Fibroblast of peridontal ligament (primary cell): ENCODE results near the gene ROBO1.

Experiments used
- DNase-seq: peaks from one replicate; pipeline ENCODE4 v3.0.0-alpha.2; 2010; ENCODE audit errors: extremely low read depth

ROBO1 gene

GRCh38 chr3:78641703-78642102, 1126.1 kb downstream of the ROBO1 start:
- DNase-seq = no peak

- no peak for DNase-seq
Observed at GRCh38 chr3:78634316-78634715, 1133.5 kb downstream of the ROBO1 start.

GRCh38 chr3:78633626-78634025, 1134.2 kb downstream of the ROBO1 start:
- DNase-seq = no peak

DNA sequence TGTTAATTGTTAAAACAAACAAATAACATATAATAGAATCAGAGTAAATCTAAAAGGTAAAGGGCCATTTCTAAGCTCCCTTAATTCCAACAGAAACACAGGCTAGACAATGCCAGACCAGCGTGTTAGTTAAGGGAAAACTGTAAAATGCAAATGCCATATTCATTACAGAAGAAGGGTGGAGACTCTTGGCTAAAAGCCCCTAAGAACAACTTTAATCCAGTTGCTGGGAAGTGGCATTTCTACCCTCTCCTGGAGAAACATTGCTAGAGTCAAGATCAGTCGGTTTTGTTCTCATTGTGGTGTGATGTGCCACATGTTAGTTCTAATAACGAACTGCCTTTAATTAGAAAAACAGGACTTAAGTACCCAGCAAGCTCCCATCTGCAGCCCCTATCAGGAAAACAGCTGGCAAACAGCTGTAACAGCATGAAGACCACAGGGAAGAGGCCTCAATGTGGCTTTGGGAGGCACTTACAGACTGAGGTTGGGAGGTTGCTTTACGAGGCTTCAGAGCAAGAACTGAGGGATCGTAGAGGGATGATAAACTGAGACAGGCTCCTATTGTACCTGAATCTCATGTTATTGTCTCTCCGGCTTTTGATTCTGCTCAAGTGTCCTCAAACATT, 1134.8 kb downstream of the ROBO1 start:
- peak; percentile 4 for DNase-seq

DNA sequence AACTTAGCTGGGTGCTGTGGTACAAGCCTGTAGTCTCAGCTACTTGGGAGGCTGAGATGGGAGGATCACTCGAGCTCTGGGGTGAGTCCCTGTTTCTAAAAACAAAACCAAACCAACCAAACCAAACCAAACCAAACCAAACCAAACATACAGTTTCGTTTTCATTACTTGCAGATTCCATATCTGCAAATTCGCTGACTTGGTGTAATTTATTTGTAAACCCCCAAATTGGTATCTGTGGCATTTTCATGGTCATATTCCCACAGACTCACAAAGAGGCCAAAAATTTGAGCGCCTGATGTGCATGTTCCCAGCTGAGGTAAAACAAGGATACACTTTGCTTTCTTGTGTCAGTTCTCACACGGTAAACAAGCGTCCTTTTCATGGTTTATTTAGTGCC, 1138.3 kb downstream of the ROBO1 start:
- DNase-seq = no peak

DNA sequence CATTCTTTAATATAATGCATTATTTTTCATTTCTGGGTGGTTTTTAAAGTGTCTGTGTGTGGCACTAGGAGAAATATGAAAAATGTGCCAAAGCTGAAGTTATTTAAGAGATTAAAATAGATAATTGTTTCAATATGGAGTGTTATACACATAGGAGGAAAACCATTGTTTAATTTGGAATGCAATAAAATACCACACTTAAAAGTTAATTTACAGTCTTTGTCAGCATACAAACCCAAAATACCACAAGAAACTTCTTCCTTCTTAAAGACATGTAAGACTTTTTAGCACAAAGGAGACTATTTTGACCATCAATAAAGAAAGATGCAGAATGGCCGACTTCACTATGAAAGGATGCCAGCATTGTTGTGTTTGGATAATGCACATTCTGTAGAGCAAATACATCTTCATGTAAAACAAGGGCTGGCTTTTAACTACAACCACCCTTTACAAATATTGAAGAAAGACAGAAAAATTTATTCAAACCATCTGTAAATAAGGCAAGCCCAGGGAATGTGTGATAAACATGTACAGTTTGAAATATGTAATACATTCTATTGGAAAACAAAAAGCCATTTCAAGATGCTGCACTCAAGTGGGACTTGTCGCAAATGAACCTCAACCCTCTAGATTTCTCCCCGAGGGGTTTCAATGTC, 1146.6 kb downstream of the ROBO1 start:
- peak; percentile 15 for DNase-seq

DNA sequence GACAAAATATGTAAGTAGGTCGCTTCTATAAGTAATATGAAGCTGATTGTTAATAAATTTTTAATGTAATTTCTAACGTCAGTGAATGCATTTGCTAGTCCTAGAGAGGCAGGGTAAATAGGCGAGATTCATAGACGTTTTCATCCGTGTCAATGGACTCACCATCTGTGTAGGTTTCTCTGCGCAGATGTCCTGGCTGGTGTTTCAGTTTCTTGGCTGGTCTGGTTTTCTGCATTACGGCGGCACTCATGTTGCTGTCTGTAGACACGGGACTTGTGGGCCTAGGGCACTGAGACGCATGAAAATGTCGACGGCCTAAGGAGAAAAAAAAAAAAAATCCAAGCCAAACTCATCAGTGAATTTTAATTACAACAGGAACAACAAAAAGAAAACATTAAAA, 1153.3 kb downstream of the ROBO1 start:
- DNase-seq = no peak

DNA sequence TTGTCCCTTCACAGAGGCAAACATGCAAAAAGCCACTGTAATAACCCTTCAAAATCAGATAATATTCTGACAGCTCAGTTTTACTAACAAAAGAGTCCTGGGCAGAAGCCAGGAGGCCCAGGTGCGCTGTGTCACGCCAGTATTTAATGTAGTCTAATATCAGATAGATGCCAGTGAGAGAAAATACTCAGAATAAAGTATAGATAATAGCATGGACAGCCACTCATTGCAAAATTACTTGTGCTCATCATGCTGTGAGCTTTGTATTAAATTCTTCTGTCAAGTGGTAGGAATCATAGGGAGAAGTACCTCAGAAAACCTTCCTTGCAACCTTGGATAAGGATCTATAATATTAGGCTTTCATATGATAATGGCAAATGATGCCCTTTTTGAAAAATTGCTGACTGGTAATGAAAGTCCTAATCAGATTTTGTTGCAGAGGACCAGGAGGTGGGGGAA, 1154.3 kb downstream of the ROBO1 start:
- no peak for DNase-seq

DNA sequence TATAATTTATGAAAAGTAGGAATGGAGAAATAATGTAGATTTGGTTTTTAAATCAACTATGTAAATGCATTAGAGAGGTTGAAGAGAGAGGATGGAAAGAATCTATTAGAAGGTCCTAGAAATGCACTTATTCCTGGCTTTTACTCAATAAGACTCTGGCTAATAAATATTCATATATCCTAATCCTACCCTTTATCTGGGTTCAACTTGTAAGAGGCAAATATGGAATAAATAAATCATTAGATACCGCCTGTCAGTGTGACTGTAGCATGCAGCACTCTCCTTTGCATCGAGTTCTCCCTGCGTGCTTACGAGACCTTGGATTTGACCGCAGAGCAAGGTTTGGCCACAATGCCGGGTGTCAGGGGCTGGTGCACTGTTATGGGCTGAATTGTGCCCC, 1156.5 kb downstream of the ROBO1 start:
- no peak for DNase-seq

DNA sequence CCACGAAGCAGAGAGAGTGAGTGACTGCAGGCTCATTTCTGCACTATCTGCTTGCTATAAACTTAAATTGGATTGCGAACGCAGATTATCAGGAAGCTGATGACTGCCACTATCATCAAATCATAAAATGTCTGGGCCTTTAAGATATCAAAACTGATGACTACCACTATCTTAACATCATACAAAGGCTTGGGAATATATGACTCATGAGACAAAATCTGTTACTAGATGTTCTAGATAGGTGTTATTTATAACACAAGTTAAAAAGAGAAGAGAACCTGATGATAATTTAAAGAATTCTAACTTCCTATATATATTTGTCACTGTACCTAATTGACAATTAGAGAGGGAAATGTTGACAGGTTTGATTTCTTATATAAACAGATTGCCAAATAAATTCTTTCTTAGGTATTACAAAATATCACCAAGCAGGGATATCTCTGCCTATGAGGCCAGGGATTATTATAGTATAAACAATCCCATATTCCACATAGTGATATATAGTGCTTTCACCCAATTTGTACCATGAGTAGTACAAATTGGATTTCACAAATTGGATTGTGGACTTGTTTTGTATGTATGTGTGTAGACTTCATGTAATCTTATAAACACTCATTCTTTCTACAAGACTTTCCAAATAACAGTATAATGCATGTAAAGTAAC, 1157.2 kb downstream of the ROBO1 start:
- DNase-seq = no peak

DNA sequence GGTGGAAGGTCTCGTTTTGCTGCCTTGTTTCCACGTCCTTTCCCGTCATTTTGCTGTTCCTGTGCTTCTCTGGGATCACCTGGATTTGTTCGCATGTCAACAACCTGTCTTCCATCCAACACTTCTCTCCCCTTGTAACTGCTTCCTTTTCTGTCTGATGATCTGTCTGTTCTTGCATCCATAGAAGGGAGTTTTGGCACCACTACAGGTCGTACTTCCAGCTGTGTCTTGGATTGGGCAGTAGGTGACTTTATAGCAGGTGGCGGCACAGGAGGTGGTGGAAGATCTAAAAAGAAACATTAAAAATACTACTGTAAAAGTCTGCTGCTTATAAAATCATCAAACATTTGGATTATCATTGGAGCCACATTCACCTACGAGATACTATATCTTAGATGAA, 1161.0 kb downstream of the ROBO1 start:
- DNase-seq = no peak

DNA sequence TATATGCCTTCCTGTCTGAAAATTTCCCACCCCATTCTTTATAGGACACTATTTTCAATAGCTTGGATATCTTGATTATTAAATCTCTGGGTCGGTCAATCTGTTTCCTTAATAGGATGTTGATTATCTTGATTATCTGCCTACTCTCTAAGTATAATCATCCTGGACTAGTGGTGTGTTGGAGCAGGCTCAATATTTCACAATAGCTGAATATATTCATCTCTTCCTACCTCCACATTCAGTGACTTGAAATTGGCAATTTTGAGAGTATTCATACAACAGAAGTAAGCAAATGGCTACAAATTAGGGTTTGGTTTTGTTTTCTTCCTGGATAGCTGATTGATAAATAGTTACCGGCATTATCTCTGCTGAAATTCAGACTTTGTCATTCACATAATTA, 1162.6 kb downstream of the ROBO1 start:
- no peak for DNase-seq

GRCh38 chr3:78604341-78604740, 1163.5 kb downstream of the ROBO1 start:
- peak; percentile 75 for DNase-seq

- DNase-seq = no peak
Observed at GRCh38 chr3:78601249-78601648, 1166.5 kb downstream of the ROBO1 start.

- no peak for DNase-seq
Observed at GRCh38 chr3:78589778-78590177, 1178.0 kb downstream of the ROBO1 start.

DNA sequence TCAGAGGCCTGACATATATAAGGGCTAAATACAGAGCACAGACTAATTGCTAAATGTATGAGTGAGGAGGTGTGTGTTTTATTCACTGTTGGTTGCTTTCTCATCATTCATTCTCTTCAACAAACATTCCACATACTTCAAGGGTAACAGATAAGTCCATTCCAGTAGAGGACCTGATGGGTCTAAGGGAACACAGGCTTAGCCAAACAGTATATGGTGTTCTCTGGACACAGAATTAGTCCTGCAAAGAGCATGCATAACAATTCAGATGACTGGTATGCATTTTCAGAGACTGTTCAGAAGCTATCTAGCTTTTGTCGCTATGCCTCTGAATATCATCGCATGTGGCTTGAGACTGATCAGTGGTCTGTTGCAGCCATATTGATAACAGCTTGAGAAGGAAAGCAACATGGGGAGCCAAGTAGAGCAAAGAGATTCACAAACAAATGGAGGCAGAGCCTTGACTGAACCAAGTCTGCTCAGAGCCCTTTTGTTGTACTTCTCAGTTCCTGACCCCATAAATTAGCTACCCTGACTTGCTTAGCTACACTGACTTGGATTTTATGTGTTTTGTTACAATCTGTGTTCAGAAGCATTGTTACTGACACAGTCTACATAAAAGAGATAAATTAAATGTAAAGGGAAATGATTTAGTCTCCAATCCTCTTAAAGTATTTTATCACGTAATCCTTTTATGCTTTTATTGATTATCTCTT, 1178.7 kb downstream of the ROBO1 start:
- DNase-seq = no peak

- DNase-seq = peak; percentile 8
Observed at GRCh38 chr3:78580681-78581080, 1187.1 kb downstream of the ROBO1 start.

DNA sequence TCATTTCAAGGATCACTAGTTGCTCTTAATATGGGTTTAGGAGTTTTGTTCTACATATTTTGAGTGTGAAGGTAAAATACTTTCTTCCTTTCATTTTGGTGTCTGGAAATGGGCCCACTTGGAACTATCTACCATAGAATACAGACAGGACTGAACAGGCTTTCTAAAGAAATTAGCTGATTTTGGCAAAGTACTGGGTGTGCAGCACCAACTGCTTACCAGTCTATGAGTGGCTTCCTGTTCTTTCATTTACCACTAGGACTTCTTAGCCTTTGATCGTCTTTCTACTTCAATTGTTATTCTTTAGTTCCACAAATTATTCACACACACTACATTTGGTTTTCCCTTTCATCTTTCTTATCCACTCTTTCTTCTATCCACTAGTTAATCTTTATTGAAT, 1196.3 kb downstream of the ROBO1 start:
- no peak for DNase-seq

GRCh38 chr3:78570496-78570895, 1197.3 kb downstream of the ROBO1 start:
- DNase-seq = no peak

DNA sequence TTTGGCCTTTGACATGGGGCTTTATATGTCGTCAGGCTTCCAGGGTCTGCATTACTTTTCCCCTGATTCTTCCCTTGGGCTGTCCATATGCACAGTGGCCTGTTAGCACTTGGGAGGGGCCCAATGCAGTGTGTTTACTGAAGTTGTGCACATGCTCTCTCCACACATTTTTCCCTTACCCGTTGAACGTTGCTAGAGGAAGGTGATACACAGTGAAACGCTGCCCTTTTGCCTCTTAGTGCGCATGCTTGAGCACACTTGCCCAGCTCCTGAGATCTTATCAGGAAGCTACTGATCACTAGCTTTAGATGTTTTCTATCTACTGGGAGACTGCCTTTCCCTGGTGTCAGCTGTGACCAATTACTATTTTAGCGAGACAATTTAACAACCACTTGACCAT, 1198.0 kb downstream of the ROBO1 start:
- no peak for DNase-seq

GRCh38 chr3:78565712-78566111, 1202.1 kb downstream of the ROBO1 start:
- no peak for DNase-seq

DNA sequence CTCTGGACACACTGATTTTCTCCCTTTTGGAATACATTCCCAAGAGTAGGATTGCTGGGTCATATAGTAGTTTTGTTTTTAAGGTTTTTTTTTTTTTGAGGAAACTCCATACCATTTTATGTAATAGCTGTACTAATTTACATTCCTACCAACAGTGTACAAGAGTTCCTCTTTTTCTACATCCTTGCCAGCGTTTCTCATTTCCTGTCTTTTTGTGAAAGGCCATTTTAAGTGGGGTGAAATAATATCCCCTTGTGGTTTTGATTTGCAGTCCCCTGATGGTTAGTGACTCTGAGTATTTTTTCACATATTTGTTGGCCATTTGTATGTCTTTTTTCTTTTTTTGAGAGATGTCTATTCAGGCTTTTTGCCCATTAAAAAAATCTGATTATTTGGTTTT, 1205.5 kb downstream of the ROBO1 start:
- no peak for DNase-seq
